ENCODE measurements around the gene CCDC88A. TPM values are rescaled to one million over a fixed set of nuclear protein-coding genes. Genes with fewer than 3 reads are reported as not detected.

Gene CCDC88A
- total RNA-seq, 2 donors from 2014 or later = 15.1 to 49.4 TPM

- peak overlapping the region; percentile 38 to 77 for H3K27ac Mint-ChIP-seq
- no peaks in the 10 kb centered on the region for H3K9me3 Mint-ChIP-seq
- peaks cover 25 to 39% of the 10 kb centered on the region in 2 donors for H3K4me1 Mint-ChIP-seq (ENCODE audit: low read depth in 2 of 2)
- ATAC-seq = no peak
- peaks cover 3 to 5% of the 10 kb centered on the region in 2 donors for H3K27me3 Mint-ChIP-seq
- H3K36me3 Mint-ChIP-seq = no peaks in the 10 kb centered on the region
- peak overlapping the region; percentile 94 for H3K4me3 Mint-ChIP-seq
- no peak for DNase-seq (ENCODE audit: low spot score)
Observed at GRCh38 chr2:55418072-55418471, 1.6 kb downstream of the CCDC88A start.

DNA sequence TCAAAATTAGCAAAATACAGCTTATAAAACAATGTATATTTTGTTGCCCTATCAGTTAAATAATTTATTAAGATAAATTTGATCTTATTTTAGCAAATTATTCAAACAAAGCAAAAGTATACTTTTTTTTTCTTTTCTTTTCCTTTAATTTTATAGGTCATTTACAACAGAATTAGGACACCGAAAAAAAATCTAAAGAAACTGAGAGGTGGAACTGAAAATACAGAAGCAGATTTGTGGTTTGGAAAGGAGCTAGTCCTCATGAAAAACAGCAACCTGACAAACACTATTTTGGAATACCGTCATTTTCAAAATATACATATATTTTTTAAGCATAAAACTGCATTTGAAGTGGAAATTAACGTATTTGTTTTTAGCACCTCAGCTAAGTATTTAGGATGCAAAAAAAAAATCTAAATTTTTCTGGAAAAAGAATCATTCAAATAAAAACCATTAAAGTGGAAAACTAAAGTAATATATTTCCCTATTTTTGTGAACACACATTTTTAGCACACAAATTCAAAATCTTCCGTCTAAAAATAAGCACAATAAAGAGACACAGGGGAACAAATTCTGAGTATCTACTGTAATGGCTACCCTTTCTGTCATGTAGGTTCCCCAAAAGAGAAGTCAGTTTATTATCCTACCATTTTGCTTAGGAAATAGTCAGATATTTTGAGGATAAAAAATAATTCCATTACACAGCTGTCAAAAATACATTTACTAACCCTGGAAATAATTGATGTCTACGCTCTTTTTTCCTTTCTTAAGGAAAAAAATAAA is 2.7 kb downstream of the CCDC88A start:
- Mint-ChIP-seq H3K36me3 (no peaks in the 10 kb centered on the region), H3K27ac (no peak overlapping the region), H3K4me3 (no peak overlapping the region), H3K4me1 (ENCODE audit: low read depth in 2 of 2) (peaks cover 25 to 39% of the 10 kb centered on the region in 2 donors), H3K9me3 (no peaks in the 10 kb centered on the region), H3K27me3 (no peaks in the 10 kb centered on the region)
- DNase-seq (ENCODE audit: low spot score) = no peak
- no peak for ATAC-seq

- H3K4me3 Mint-ChIP-seq = no peak overlapping the region
Observed at GRCh38 chr2:55415300-55415699, 4.4 kb downstream of the CCDC88A start.

GRCh38 chr2:55408918-55409868 is 10.5 kb downstream of the CCDC88A start:
- Mint-ChIP-seq H3K27ac (peak overlapping the region in 1 of 2 donors; percentile 39), H3K4me3 (peak overlapping the region; percentile 44), H3K9me3 (no peaks in the 10 kb centered on the region), H3K27me3 (no peaks in the 10 kb centered on the region), H3K4me1 (ENCODE audit: low read depth in 2 of 2) (peaks cover 2 to 13% of the 10 kb centered on the region in 2 donors), H3K36me3 (no peaks in the 10 kb centered on the region)
- DNase-seq (ENCODE audit: low spot score) (no peak), ATAC-seq (no peak)

More at GRCh38 chr2:55415300-55415699, 4.4 kb downstream of the CCDC88A start:
- Mint-ChIP-seq H3K9me3 (no peaks in the 10 kb centered on the region), H3K36me3 (no peaks in the 10 kb centered on the region), H3K4me1 (ENCODE audit: low read depth in 2 of 2) (peaks cover 17 to 29% of the 10 kb centered on the region in 2 donors), H3K27ac (no peak overlapping the region), H3K27me3 (no peaks in the 10 kb centered on the region)
- no peak for ATAC-seq
- DNase-seq (ENCODE audit: low spot score) = no peak

DNA sequence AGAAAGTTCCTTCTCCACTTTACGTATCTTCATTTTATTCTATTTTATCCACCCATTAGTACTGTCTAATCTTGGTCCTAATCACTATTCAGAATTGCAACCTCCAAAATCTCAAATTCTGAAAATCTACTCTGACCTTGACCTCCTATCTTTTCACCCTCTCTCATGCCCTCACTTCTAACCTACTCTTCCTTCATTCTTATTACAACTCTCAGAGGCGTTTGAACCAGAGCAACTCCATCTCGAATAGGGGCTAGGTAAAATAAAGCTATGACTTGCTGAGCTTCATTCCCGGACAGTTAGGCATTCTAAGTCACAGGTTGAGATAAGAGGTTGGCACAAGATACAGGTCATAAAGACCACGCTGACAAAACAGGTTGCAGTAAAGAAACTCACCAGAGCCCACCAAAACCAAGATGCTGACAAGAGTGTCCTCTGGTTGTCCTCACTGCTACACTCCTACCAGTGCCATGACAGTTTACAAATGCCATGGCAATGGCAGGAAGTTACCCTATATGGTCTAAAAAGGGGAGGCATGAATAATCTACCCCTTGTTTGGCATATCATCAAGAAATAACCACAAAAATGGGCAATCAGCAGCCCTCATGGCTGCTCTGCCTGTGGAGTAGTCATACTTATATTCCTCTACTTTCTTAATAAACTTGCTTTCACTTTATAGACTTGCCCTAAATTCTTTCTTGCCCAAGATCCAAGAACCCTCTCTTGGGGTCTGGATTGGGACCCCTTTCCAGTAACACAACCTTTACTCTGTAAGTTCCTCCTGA is 11.4 kb downstream of the CCDC88A start:
- Mint-ChIP-seq H3K4me1 (ENCODE audit: low read depth in 2 of 2) (peaks cover 2 to 13% of the 10 kb centered on the region in 2 donors), H3K27me3 (no peaks in the 10 kb centered on the region), H3K27ac (peak overlapping the region in 1 of 2 donors; percentile 39), H3K9me3 (no peaks in the 10 kb centered on the region), H3K36me3 (no peaks in the 10 kb centered on the region), H3K4me3 (peak overlapping the region; percentile 44)
- no peak for ATAC-seq
- no peak for DNase-seq (ENCODE audit: low spot score)

DNA sequence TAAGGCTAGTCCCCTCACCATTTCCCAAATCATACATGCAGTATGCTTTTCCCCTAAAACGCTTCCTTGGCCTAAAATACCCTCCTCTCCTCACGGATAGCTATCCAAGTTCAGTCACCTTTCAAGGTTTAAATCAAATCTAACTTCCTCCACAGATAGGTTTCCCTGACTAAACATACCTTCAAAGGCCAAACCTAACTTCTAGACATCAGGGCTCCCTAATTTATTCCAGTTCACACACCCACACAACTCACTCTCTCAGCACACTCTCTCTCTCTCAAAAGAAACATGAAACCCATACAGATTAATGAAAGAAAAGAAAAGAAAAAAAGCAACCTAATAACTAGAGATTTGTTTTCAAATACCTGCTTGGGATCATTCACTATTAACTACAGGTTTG is 14.5 kb downstream of the CCDC88A start:
- H3K9me3 Mint-ChIP-seq = no peaks in the 10 kb centered on the region
- no peak overlapping the region for H3K4me3 Mint-ChIP-seq
- no peak for DNase-seq (ENCODE audit: low spot score)
- ATAC-seq = no peak
- H3K27ac Mint-ChIP-seq = no peak overlapping the region
- H3K27me3 Mint-ChIP-seq = no peaks in the 10 kb centered on the region
- peaks cover 2 to 13% of the 10 kb centered on the region in 2 donors for H3K4me1 Mint-ChIP-seq (ENCODE audit: low read depth in 2 of 2)
- H3K36me3 Mint-ChIP-seq = no peaks in the 10 kb centered on the region

DNA sequence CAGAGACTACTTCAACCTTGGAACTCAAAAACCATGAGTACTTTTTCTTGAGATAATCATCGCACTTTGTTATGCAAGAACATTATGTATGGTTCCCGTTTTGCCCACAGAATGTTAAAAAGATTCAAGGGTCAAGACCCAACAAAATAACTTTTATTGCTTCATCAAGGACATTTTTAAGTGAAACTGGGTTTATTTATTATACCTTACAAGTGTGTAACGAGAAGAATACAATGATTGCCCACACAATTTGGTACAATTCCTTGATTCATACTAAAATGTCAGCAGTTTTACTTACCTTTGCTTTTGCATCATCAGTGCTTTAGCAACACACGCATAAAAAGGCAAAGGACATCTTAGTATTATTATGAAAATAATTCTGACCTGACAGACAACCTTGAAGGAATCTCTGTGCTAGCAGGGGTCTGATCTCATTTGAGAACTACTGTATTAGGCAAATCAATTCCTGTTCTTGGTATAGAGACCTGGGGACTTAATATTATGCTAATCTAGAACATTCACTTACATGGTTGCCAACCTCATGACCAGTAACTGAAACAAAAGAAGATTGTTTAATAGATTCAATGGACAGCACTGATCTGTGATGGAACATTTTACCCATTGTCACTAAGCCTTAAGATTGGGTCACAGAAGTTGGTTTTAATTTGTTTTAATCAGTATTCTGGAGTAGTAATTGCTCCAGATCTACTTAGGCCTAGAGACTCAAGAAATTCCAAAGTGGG is 16.2 kb downstream of the CCDC88A start:
- Mint-ChIP-seq H3K4me3 (no peak overlapping the region), H3K27ac (no peak overlapping the region), H3K9me3 (no peaks in the 10 kb centered on the region), H3K4me1 (ENCODE audit: low read depth in 2 of 2) (peaks cover 0 to 5% of the 10 kb centered on the region in 2 donors), H3K27me3 (no peaks in the 10 kb centered on the region), H3K36me3 (no peaks in the 10 kb centered on the region)
- DNase-seq (ENCODE audit: low spot score) (no peak), ATAC-seq (no peak)

DNA sequence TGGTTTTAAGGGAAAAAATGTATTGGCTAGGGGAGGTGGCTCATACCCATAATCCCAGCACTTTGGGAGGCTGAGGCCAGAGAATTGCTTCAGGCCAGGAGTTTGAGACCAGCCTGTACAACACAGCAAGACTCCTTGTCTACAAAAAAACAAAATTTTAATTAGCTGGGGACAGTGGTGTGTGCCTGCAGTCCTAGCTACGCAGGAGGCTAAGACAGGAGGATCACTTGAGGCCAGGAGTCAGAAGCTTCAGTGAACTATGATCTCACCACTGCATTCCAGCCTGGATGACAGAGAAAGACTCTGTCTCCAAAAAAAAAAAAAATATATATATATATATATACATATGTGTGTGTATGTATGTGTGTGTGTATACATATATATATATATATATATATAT is 18.5 kb downstream of the CCDC88A start:
- ATAC-seq (no peak), DNase-seq (ENCODE audit: low spot score) (no peak)
- Mint-ChIP-seq H3K27me3 (no peaks in the 10 kb centered on the region), H3K27ac (no peak overlapping the region), H3K4me3 (no peak overlapping the region), H3K9me3 (no peaks in the 10 kb centered on the region), H3K36me3 (no peaks in the 10 kb centered on the region), H3K4me1 (ENCODE audit: low read depth in 2 of 2) (no peaks in the 10 kb centered on the region)

DNA sequence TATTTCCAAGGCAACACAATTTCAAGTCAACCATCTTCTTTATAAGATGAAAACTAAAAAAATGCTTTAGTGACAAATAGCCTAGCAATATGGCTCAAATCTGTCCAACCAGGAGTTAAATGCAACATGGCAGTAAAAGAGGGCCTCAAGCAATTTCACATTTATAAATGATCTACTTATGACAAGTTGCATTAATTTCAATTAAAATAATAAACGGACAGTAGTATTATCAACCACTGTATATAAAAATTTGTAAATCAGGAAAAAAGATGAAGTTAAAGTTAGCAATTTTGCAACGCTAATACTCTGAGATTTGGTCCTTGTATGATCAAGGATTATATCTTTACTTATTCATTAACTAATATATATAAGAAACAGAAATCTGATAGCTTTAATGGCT is 19.3 kb downstream of the CCDC88A start:
- H3K27me3 Mint-ChIP-seq = no peaks in the 10 kb centered on the region
- ATAC-seq (no peak), DNase-seq (ENCODE audit: low spot score) (no peak)
- H3K36me3 Mint-ChIP-seq = no peaks in the 10 kb centered on the region
- no peak overlapping the region for H3K4me3 Mint-ChIP-seq
- no peak overlapping the region for H3K27ac Mint-ChIP-seq
- peaks cover 0 to 2% of the 10 kb centered on the region in 2 donors for H3K4me1 Mint-ChIP-seq (ENCODE audit: low read depth in 2 of 2)
- no peaks in the 10 kb centered on the region for H3K9me3 Mint-ChIP-seq

- Mint-ChIP-seq H3K4me1 (ENCODE audit: low read depth in 2 of 2) (peaks cover 0 to 2% of the 10 kb centered on the region in 2 donors), H3K4me3 (no peak overlapping the region), H3K36me3 (no peaks in the 10 kb centered on the region), H3K9me3 (no peaks in the 10 kb centered on the region), H3K27me3 (no peaks in the 10 kb centered on the region), H3K27ac (no peak overlapping the region)
- DNase-seq (ENCODE audit: low spot score) = no peak
- no peak for ATAC-seq
Observed at GRCh38 chr2:55399815-55400214, 19.8 kb downstream of the CCDC88A start.

GRCh38 chr2:55395724-55396605 is 23.7 kb downstream of the CCDC88A start:
- no peaks in the 10 kb centered on the region for H3K36me3 Mint-ChIP-seq
- no peak for DNase-seq (ENCODE audit: low spot score)
- H3K9me3 Mint-ChIP-seq = no peaks in the 10 kb centered on the region
- ATAC-seq = no peak
- H3K4me1 Mint-ChIP-seq (ENCODE audit: low read depth in 2 of 2) = peaks cover 0 to 2% of the 10 kb centered on the region in 2 donors
- H3K27me3 Mint-ChIP-seq = no peaks in the 10 kb centered on the region
- no peak overlapping the region for H3K4me3 Mint-ChIP-seq
- H3K27ac Mint-ChIP-seq = no peak overlapping the region

DNA sequence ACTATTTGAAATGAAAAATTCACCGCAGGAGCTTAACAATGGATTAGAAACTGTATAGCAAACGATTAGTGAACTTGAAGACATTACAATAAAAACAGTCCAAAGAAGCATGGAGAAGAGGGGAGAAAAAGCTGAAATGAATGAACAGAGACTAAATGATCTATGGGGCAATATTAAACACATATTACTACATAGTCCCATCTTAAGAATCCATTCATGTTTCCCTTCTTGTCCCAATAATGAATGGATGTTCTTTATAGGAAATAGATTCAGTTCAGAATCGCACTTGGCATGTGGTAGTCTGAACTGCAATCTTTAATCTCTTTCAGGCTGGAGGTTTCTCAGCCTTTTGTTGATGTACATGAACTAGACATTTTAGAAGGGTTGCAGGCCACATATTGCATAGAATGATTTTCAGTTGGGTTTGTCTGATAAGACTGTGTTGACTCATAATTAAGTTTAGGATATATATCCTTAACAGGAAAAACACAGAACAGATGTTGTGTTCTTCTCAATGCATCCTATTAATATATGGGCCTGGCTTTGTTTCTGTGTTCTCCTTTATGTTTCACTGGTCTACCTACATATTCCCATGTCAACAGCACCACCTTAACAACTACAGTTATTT is 27.9 kb downstream of the CCDC88A start:
- no peak overlapping the region for H3K27ac Mint-ChIP-seq
- H3K4me3 Mint-ChIP-seq = no peak overlapping the region
- DNase-seq (ENCODE audit: low spot score) (no peak), ATAC-seq (no peak)
- peaks cover 0 to 2% of the 10 kb centered on the region in 2 donors for H3K4me1 Mint-ChIP-seq (ENCODE audit: low read depth in 2 of 2)
- H3K27me3 Mint-ChIP-seq = no peaks in the 10 kb centered on the region
- H3K36me3 Mint-ChIP-seq = no peaks in the 10 kb centered on the region
- H3K9me3 Mint-ChIP-seq = no peaks in the 10 kb centered on the region

Measured in natural killer cell treated with Interleukin-12 subunit alpha and Interleukin-12 subunit beta and Interleukin-15 and Interleukin-18, amount 100 ng/mL, for 72 hours (primary cell).